H1 (cell line): ENCODE measurements around the gene NTRK2. TPM values are rescaled to one million over a fixed set of nuclear protein-coding genes. Genes with fewer than 3 reads are reported as not detected.

Source experiments
- JUN ChIP-seq: IDR thresholded peaks from 2 replicates; pipeline ENCODE4 v1.6.1; 2011; ENCODE audit warnings: low read depth, mild to moderate bottlenecking, improper control_type of control experiment, low read length
- RFX5 ChIP-seq: IDR thresholded peaks from 2 replicates; pipeline ENCODE4 v1.6.1; 2011; ENCODE audit warnings: low read depth, low read length, improper control_type of control experiment, borderline replicate concordance
- SIN3A ChIP-seq, 2 experiments: IDR thresholded peaks in 1 of 2; conservative IDR thresholded peaks in 1 of 2; 2 replicates each; pipeline ENCODE4 v1.6.1; 2011 to 2012; ENCODE audit warnings: low read length in 2 of 2, improper control_type of control experiment in 1 of 2, low read depth in 1 of 2, mild to moderate bottlenecking in 1 of 2
- polyA plus RNA-seq, 7 experiments: library from polyadenylated mRNA; depleted of rRNA in 3 of 7; stranded (reverse) in 5 of 7; unstranded in 2 of 7; fragments of >200 nt in 5 of 7; fragments of 200-250 nt in 2 of 7; gene quantifications; 1 replicate in 5 of 7; 2 replicates in 1 of 7; 4 replicates in 1 of 7; pipeline versions ENCODE4 v1.2.1 to v1.2.3, GENCODE V29; 2011 to 2013; ENCODE audit warnings: missing spikeins in 2 of 7, mixed read lengths in 2 of 7
- total RNA-seq: library from RNA; stranded (reverse); fragmentation: NEBNext Ultra II Directional; extraction: Animal tissue kit (Norgen Biotek cat#: 25700); gene quantifications from 2 replicates; pipeline ENCODE4 v1.2.1, GENCODE V29; 2021
- TF ChIP-seq, protein P1 (sequence below): IDR thresholded peaks from 2 replicates; pipeline ENCODE4 v1.6.1; 2011; ENCODE audit warnings: low read length, improper control_type of control experiment

NTRK2 gene
- total and polyA plus RNA-seq, 2 of the 8 experiments (the other 6 are each of a cell fraction or from before 2014, with no cell fraction given): 0.03 to 0.04 TPM

DNA sequence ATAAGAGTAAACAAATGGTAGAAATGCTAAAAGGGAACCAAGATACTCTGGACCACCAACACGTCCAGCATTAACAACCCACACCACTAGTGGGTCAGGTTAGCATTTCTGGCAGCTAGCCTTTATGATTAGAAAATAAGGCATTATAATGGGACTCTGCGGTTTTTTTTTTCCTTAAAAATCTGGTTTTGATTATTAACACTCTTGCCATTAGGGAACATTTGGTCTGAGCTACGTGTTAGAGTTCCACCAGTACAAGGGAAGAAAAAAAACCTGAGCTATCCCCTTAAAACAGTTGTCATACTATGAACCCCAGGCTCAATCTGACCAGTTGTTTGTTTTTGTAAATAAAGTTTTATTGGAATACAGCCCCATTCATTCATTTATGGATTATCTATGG, 110.4 kb downstream of the NTRK2 start (continued):
- TF ChIP-seq RFX5 (no peak), JUN (no peak), SIN3A (conservative IDR thresholded peaks at IDR 0.05 in 1 of 2, IDR thresholded peaks at IDR 0.05 in 1 of 2; ENCODE audit: low read depth in 1 of 2, low read length in 2 of 2) (no peak)
- TF ChIP-seq, protein P1, sequence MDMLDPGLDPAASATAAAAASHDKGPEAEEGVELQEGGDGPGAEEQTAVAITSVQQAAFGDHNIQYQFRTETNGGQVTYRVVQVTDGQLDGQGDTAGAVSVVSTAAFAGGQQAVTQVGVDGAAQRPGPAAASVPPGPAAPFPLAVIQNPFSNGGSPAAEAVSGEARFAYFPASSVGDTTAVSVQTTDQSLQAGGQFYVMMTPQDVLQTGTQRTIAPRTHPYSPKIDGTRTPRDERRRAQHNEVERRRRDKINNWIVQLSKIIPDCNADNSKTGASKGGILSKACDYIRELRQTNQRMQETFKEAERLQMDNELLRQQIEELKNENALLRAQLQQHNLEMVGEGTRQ: no peak
- TF ChIP-seq, all 59 proteins: peak for 0
